GM18517 (cell line): ENCODE data around the gene STUM.

Source experiments
- ATAC-seq: cut with Tn5 transposase; IDR thresholded peaks from one replicate; pipeline ENCODE4 v1.9.1; 2021; ENCODE audit warnings: mild to moderate bottlenecking, moderate library complexity; ENCODE audit not compliant: unreplicated experiment

Gene STUM

DNA sequence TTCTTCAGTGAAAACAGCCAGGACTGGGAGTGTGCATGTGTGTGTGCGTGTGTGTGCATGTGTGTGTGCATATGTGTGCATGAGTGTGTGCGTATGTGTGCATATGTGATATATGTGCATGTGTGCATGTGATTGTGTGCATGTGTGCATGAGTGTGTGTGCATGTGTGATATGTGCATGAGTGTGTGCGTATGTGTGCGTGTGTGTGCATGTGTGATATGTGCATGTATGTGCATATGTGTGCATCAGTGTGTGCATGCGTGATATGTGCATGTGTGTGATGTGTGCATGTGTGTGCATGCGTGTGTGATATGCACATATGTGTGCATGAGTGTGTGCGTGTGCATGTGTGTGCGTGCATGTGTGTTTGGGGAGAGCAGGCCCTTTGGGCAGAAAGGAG is 100.7 kb downstream of the STUM start:
- ATAC-seq, result no peak

DNA sequence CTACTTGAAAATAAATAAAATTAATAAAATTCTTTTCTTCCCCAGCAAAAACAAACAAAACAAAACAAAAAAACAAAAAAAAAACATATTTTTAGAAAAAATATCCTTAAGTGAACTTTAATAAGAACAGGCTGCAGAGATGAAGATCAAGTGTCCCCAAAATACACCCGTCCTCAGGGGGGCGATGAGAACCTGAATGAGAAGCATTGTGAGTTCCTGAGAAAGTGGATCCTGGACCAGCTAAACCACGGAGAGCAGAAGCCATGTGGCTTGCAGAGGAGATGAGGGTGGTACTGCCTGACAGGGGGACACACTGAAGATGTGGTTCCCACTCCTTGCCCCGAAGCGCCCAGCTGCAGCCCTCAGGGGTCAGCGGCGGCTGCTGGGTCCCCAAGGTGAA is 101.2 kb downstream of the STUM start:
- ATAC-seq, result no peak

DNA sequence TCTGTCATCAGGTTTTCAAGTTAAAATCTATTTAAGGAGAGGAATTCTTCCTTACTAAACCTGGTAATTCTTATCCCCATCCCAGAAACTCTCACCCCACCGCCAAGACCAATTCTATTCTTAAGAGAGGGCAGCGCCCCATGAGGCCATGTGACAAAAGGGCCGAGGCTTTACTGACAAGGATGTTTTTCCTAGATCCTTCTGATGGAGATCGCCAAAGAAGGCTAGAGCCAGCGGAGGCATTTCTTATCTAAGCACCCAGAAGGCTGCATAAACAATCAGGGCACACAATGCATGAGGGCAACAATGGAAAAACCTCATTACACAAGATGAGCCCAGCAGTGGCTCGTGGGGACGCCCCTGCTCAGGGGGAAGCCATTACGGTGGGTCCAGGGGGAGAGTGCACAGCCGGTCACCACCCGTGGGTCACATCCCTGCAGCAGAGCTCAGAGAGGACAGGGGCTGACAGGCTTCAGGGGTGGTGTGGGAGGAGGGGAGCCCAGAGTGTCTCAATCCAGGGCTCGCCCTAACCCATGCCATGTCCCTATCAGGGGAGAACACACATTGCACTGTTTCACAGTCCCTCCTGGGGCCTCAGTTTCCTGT is 101.8 kb downstream of the STUM start:
- ATAC-seq, result no peak

DNA sequence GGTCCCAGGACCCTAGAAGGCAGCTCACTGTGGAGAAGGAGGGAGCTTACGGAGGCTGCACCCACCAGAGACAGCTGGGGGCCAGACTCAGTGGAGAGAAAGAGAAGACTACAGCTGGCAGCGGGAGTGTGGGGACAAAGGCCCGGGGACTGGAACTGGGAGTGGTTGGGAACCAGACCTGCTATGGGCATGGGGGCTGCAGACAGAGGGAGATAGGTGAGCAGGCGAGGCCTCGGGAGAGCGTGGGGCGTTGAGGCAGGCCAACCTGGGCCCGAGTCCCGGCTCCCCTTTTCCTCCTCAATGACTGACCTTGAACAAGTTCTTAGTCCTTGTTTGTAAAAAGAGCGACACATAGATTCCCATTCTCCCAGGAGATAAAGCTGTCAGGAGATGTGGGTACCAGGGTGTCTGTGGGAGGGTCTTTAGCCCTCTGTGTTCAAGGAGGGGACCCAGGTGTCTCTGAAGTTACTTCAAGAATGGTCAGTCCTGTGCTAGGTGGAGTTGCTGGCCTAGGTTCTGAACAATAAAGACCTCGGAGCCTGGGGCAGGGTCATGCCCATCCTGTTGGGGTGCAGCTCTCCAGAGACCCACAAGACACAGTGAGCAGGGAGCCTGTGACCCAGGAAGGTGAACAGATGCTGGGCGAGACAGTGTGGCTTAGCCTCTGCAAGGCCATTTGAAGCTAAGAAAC is 102.6 kb downstream of the STUM start:
- ATAC-seq, result no peak

DNA sequence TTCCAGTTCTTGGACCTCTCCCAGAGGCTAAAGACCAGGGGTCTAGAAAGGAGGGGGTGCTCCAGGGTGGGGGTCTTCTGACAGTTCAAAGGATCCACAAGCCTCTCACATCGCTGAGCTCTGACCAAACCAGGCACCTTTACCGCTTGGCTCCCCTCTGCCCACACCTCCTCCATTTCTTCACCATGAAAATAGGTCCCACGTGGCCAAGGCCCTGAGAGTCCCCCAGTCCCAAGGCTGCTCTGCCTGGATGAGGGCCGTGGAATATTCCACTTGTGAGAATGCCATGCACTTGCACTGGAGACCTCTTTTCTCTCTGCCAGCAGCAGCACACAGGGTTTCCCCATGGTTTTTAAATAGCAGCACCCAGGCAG is 103.2 kb downstream of the STUM start:
- ATAC-seq, result no peak

DNA sequence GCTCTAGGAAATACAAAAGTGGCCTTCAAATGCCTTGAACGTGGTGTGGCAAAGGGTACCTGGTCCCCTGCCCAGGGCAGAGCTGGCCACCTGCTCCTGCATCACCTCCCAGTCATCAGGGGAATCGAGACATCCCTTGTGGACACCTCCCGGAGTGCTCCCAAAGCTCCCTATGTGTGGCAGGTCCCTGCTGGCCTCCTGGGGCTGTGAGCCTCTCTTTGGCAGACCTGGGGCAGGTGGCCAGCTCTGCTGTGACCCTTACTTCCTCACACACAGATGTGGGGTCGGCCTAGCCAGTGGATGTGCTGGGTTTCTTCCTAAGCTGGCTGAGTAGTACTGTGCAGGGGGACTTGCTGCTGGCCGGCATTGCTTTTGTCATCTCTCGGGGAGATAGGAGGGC is 104.0 kb downstream of the STUM start:
- no peak for ATAC-seq

DNA sequence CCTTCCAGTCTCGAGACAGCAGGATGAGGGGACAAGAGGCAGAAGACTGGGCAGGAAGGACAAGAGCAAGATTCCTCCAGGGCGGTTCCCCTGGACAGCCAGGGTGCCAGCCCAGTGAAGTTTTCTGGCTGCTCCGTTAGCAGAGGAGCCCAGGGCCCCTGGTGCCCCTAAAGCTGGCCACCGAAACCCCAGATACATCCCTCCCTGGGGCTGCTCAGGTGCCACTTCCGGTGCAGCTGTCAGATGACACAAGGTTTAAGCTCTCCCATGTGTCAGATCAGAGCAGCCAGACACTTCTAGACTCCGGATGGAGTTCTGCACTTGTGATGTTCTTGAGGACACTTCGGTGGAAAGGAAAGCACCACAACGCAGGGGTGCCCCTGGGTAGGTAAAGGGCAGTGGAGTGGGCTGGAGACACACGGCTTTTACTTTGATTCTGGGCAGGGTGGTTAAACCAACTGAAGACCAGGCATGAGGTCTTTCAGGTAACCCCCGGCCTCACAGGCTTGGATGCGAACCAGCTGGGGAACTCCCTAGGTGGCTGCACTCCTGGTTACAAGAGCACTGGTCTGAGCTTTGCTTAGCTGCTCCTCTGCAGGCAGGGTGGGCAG is 104.9 kb downstream of the STUM start:
- peak; percentile 84 for ATAC-seq

DNA sequence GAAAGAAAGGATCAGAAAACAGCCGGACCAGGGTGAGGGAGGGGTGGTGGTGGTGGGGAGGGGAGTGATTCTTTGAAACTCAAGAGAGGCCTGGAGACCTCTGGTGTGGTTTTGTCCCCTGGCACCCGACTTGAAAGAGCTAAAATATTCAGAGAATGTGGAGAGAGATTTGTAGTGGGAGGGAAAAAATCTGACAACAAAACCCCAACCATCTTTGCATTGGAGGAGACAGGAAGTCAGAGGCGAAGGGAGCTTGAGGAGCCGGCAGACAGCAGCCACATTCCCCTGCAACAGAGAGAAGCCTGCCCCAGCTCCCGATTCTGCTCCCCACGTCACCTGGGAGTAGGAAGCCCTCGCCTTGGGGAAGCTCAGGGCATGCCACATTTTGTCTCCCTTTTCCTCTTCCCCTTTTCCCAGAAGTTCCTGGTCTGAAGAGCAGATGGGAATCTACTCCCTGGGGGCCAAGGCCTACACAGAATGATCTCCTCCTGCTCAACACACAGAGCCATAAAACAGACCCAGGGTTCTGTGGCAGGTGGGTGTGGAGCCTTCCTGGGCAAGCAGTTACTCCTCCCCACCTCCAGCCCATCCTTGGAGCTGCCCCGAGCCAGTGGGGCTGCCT is 105.6 kb downstream of the STUM start:
- ATAC-seq, result no peak

DNA sequence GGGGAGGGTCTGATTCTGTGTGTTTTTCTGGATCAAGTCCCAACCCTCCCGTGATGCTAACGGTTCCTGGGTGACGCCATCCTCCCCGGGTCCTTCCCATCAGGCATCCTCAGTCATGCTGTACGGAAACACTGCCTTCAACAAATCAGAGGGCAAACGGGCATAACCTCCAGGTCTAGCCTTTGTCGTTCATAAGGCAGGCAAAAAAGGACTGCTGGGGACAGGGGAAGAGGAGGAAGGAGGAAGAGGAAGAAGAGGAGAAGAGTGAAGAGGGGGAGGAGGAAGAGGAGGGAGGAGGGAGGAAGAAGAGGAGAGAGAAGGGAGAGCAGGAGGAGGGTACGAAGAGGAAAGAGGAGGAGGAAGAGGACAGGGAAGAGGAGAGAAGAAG is 106.1 kb downstream of the STUM start:
- no peak for ATAC-seq

DNA sequence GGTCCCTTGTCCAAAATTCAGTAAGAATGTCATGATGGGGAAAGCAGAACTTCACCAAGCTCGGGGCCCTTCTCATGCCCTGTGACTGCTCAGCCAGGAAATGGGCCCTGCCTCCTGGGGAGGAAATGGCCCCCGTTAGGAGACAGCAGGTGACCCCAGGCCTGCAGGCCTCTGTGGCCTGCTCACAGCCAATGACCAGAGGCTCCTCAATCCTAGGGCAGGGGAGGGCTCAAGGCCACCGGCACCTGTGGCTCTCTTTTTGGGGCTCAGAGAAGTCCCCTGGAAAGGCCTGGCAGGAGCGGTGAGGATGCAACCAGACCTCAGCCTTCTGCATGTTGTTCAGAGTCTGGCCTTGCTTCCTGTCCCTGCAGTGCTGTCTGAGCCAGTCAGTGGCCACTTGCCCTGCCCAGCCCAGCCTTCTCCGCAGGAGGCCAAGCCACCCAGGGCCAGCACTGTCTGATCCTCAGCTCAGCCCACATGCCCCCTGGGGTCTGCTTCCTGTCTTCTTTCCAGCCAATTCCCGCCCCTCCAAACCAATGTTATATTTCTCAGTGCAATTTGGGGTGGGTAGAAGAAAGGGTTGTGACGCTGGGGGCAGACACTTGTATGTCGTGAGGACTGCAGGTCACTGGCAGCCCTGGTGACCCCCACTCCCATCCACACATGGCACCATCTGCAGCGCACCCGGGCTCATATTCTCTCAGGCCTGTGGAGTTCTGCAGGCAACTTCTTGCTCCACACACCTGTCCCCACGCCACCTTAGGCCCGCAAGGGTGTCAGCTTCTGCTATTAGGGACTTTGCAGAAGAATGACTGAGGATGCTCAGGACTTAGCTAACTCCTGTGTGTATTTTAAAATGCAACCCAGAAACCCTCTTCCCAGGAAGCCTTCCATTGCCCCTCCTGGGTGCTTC is 106.9 kb downstream of the STUM start:
- no peak for ATAC-seq

DNA sequence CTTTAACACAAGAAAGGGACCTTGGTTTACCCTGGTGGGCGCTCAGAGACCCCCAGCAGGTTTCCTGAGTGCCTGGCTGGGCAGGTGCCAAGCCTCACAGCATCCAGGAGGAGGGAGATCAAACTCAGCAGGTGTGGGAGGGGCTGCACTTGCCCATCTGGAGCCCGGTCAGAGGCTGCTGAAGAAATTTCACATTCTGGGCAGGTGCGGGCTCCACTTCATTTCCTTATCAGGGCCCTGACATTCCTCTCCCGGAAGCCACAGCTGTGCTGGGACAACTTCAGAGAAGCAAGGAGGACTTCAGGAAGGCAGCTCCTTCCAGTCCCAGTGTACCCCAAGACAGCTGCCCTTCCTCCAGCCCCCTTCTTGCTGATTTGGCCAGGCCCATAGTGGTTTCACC is 107.6 kb downstream of the STUM start:
- no peak for ATAC-seq

DNA sequence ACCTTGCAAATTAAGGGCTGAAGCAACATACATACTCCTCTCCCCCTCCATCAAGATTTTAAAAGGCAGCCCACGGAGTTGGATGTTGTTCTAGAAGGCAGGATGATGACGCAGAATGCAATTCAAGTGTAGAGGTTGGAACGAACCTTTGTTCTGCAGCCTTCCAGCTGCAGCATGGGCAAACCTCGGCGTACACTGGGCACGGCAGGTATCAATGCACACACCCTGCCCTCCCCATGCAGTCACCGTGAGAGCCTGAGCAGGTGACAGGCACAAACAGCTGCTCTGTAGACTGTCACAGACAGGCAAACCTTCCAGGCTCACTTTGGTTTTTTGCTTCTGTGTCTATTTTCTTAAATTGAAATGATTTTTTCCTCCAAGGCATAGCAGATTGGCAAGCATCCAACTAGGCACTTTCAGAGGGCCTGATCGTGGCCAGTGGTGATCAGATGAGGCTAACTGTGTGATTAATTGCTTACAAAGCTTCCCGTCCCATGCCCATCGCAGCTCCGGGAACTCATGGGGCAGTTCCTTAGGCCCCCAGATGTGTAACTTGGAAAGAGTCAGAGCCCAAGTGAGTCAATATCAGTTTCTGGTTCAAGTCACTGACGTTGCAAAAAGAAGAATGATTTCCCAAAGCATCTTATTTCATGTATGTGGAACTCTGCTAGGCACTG is 108.2 kb downstream of the STUM start:
- ATAC-seq, result no peak

DNA sequence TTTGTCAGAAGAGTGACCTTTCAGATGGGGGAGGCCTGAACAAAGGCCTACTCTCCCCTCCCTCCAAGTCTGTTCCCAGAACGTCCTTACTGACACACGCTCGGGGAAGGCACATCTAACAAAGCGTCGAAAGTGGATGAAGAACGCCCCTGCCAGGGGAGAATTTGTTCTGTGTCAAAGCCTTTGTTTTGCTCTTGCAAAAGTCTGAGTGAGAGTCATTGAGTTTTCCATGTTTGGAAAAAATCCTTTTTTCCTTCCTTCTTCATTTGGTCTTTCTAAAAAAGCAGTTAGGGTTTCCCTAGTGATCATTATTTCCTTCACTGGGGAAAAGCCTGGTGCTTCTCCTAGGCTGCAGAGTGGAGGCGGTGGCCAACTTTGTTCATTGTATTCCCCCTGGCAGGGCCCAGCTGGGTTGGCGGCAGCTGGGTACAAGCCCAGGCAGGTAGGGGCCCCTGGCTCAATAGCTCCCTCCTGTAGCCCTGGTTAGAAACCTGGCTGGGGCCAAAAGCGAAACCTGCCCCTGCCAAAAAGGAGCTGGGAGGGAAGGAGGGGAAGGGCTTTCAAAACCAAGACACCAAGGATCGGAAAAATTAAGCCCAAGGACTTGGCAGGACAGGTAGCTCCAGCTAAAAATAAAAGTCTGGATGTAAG is 109.5 kb downstream of the STUM start:
- ATAC-seq, result no peak

DNA sequence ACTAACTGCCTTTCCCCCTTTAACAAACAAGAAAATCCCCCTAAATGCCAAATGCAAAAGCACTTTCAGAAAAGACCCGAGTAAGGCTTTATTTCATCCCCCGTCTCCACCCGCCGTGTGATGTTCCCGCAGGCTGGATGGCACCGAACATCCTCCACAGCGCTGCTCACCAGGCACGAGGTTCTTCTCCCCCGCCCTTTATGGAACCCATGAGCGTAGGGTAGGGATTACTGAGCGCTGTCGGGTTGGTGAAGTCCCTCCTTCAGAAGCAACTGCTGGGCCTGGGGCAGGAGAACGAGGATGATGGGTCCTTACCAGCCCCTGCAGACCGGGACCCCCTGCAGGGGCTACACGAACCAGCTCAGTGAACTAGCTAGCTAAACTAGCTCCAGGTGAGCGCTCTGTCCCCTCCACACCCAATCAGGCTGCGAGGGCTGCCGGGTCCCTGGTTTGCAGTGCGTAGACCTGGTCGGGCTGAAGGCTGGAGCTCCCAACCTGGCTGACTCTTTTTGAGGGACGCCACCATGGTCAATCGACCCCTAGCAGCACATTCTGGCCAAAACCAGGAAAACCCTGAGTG is 110.1 kb downstream of the STUM start:
- ATAC-seq, result no peak
